GM12873 (cell line): ENCODE measurements around the gene ERBB2.

Experiments used
- TF ChIP-seq, protein P1 (sequence below): IDR thresholded peaks from 2 replicates; pipeline ENCODE4 v1.5.1; 2012; ENCODE audit warnings: low read depth, mild to moderate bottlenecking, moderate library complexity, low read length, control low read depth; ENCODE audit not compliant: insufficient read depth; ENCODE audit errors: missing control alignments

Gene ERBB2

GRCh38 chr17:39677542-39678339 is 22.1 kb upstream of the ERBB2 start:
- TF ChIP-seq, protein P1, sequence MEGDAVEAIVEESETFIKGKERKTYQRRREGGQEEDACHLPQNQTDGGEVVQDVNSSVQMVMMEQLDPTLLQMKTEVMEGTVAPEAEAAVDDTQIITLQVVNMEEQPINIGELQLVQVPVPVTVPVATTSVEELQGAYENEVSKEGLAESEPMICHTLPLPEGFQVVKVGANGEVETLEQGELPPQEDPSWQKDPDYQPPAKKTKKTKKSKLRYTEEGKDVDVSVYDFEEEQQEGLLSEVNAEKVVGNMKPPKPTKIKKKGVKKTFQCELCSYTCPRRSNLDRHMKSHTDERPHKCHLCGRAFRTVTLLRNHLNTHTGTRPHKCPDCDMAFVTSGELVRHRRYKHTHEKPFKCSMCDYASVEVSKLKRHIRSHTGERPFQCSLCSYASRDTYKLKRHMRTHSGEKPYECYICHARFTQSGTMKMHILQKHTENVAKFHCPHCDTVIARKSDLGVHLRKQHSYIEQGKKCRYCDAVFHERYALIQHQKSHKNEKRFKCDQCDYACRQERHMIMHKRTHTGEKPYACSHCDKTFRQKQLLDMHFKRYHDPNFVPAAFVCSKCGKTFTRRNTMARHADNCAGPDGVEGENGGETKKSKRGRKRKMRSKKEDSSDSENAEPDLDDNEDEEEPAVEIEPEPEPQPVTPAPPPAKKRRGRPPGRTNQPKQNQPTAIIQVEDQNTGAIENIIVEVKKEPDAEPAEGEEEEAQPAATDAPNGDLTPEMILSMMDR = no peak

DNA sequence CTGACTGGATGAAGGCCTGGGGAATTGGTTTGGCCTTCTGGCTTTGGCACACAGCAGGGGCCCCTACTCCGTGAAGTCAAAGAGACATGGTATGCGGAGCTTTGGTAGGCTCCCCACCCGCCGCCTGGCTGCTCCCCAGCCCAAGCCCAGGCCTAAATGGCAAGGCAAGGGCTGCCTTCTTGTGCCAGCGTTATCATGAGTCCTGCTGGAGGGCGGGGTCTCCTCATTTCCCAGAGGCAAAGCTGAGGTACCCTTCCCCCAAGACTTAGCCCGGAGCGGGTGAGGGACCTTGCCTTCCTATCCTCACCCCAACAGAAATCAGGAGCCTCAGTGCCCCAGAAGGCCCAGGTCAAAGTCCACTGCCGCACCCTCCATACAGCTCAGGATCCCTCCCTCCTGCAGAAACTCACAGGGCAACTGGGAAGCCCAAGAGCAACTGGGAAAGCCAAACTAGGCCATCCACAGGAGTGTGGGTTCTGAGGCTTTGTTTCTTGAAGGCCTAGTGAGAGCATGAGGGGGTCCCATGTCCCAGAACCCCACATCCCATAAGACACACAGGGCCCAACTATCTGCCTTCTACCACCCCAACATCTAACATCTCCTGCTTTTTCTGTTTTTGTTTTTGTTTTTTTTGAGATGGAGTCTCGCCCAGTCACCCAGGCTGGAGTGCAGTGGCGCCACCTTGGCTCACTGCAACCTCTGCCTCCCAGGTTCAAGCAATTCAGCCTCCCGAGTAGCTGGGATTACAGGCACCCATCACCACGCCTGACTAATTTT is 21.3 kb upstream of the ERBB2 start:
- TF ChIP-seq, protein P1 = no peak

GRCh38 chr17:39679521-39680192 is 20.2 kb upstream of the ERBB2 start:
- TF ChIP-seq, protein P1 = no peak

GRCh38 chr17:39683295-39683939 is 16.4 kb upstream of the ERBB2 start:
- TF ChIP-seq, protein P1 = no peak

DNA sequence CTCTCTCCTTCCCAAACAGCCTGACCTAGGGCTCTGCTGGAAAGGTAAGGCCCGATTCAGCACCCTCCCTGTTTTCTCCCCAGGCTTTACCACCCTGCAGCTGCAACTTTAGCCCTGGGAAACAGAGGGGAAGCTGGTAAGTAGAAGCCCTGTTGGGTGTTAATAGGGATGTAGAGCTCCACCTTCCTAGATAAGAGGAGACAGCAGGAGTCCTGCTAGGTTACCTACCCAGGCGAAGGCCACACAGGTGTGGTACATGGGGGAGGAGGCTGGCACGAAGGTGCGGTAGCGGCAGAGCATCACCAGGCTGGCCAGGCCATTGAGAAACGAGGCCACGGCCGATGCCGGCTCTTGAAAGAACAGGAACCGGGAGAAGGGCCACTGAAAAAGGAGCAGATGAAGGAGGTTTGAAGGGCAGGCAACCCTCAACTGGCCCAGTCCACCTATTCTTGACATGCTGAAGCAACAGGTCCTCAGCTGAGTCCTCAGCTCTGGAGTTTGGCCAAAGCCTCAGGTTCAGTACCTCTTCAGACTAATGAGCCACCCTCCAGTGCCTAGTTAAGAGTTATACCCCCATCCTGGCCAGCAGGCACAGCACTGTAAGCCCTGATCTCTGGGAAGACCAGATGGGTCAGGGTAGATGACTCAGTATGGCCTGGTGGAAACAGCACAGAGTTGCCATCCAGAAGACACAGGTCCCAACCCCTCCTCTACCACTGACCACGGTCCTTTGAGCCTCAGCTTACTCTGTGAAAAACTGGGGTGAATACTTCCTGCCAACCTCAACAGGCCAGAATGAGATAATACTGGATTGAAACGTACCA is 15.3 kb upstream of the ERBB2 start:
- TF ChIP-seq, protein P1 = no peak

DNA sequence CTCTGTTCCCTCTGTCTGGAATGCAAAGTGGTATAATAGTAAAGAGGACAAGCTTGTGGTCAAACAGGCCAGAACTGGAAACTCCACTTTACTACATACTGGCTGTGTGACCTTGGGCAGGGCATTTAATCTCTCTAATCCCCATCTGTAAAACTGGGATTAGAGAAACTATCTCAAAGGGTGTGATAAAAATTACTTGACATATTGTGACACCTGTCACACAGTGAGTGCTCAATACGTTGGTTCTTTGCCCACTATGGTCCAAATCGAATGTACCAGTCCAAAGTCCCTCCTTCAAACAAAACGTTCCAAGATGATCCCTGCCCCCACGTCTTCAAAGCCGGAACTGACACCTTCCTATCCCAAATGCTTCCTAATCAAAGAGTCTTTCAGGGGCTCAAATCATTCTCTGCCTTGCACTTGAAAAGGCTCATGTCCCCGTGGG is 12.7 kb upstream of the ERBB2 start:
- TF ChIP-seq, protein P1 = no peak
